GM23248 (cell line): Measurements from ENCODE around the gene SART3. TPM values are rescaled to one million over a fixed set of nuclear protein-coding genes. Genes with fewer than 3 reads are reported as not detected.

Source experiments
- DNase-seq: peaks from one replicate; pipeline ENCODE4 v3.0.0-alpha.2; 2015
- H2AFZ ChIP-seq: fragments of 200-600 bp; sonication (generic); 2 replicates; pipeline ENCODE4 v1.6.1; 2016; ENCODE audit warnings: antibody characterized with exemption
- H3F3A ChIP-seq: fragments of 200-600 bp; sonication (generic); 2 replicates; pipeline ENCODE4 v1.6.1; 2016; ENCODE audit warnings: mild to moderate bottlenecking, antibody characterized with exemption, mixed run types; ENCODE audit not compliant: insufficient read depth
- H3K27ac ChIP-seq: fragments of 200-600 bp; sonication (generic); 2 replicates; pipeline ENCODE4 v1.5.1; 2016; ENCODE audit warnings: mild to moderate bottlenecking
- H3K27me3 ChIP-seq: fragments of 200-600 bp; sonication (generic); replicated peaks from 2 replicates; pipeline ENCODE4 v1.6.1; 2016; ENCODE audit warnings: mild to moderate bottlenecking; ENCODE audit not compliant: insufficient read depth
- H3K36me3 ChIP-seq: fragments of 200-600 bp; sonication (generic); 2 replicates; pipeline ENCODE4 v1.6.1; 2016; ENCODE audit warnings: low read depth, mild to moderate bottlenecking
- H3K4me1 ChIP-seq: fragments of 200-600 bp; sonication (generic); 2 replicates; pipeline ENCODE4 v1.6.1; 2016; ENCODE audit warnings: mild to moderate bottlenecking; ENCODE audit not compliant: insufficient read depth
- H3K4me2 ChIP-seq: fragments of 200-600 bp; sonication (generic); one replicate; pipeline ENCODE4 v1.6.1; 2016; ENCODE audit warnings: mild to moderate bottlenecking; ENCODE audit not compliant: unreplicated experiment
- H3K4me3 ChIP-seq: fragments of 200-600 bp; sonication (generic); 2 replicates; pipeline ENCODE4 v1.5.1; 2016; ENCODE audit warnings: mild to moderate bottlenecking
- H3K79me2 ChIP-seq: fragments of 200-600 bp; sonication (generic); 2 replicates; pipeline ENCODE4 v1.6.1; 2016; ENCODE audit warnings: mild to moderate bottlenecking; ENCODE audit not compliant: insufficient read depth
- H3K9ac ChIP-seq: fragments of 200-600 bp; sonication (generic); 2 replicates; pipeline ENCODE4 v1.6.1; 2016; ENCODE audit warnings: mild to moderate bottlenecking
- H3K9me2 ChIP-seq: fragments of 200-600 bp; sonication (generic); 2 replicates; pipeline ENCODE4 v1.6.1; 2016; ENCODE audit warnings: mixed run types, mild to moderate bottlenecking, moderate library complexity; ENCODE audit not compliant: insufficient read depth
- H3K9me3 ChIP-seq: fragments of 200-600 bp; sonication (generic); one replicate; pipeline ENCODE4 v1.6.1; 2017; ENCODE audit warnings: low read depth
- H4K20me1 ChIP-seq: fragments of 200-600 bp; sonication (generic); 2 replicates; pipeline ENCODE4 v1.6.0; 2016; ENCODE audit not compliant: insufficient read depth
- EZH2 ChIP-seq: fragments of 200-600 bp; sonication (generic); IDR thresholded peaks from 2 replicates; pipeline ENCODE4 v1.6.1; 2018; ENCODE audit warnings: antibody characterized with exemption, mild to moderate bottlenecking; ENCODE audit not compliant: insufficient read depth, poor library complexity, severe bottlenecking
- EZH2phosphoT487 ChIP-seq: fragments of 200-600 bp; sonication (generic); IDR thresholded peaks from 2 replicates; pipeline ENCODE4 v1.6.1; 2018; ENCODE audit warnings: antibody characterized with exemption, moderate library complexity, mild to moderate bottlenecking, low read depth; ENCODE audit not compliant: insufficient read depth
- WGBS, 2 experiments: methylation state at CpG; one replicate each; pipeline ENCODE4 v1.1.6; 2015 to 2017; ENCODE audit warnings: low lambda C conversion rate in 2 of 2, low coverage in 1 of 2; ENCODE audit errors: missing lambda C conversion rate in 2 of 2; 5-methylcytosine and 5-hydroxymethylcytosine counted together
- in situ Hi-C: fragments of 300-500 bp; cut with MboI; formaldehyde crosslinking; loops from 2 replicates; pipeline ENCODE4 v1.15.0; 2020
- polyA plus RNA-seq: library from polyadenylated mRNA; unstranded; fragments of >200 nt; fragmentation: Nextera tagmentation; extraction: Ambion mirVana; gene quantifications from 2 replicates; pipeline ENCODE4 v1.2.1, GENCODE V29; 2016
- total RNA-seq: library from RNA; depleted of rRNA; stranded (reverse); fragments of >200 nt; shearing (Covaris generic); gene quantifications from 2 replicates; pipeline ENCODE4 v1.2.3, GENCODE V29; 2014

The SART3 gene
- total and polyA plus RNA-seq, 2 experiments from 2014 or later = 20.5 to 29.7 TPM

GRCh38 chr12:108484431-108484830 is 76.5 kb downstream of the SART3 start:
- Histone ChIP-seq H3K27ac (no peak overlapping the region), H3F3A (no peaks in the 10 kb centered on the region), H3K27me3 (no peaks in the 10 kb centered on the region), H2AFZ (no peak overlapping the region), H4K20me1 (no peaks in the 10 kb centered on the region), H3K9ac (no peak overlapping the region), H3K9me3 (no peaks in the 10 kb centered on the region), H3K4me2 (no peak overlapping the region), H3K4me3 (no peak overlapping the region), H3K4me1 (no peaks in the 10 kb centered on the region), H3K79me2 (no peaks in the 10 kb centered on the region), H3K36me3 (no peaks in the 10 kb centered on the region), H3K9me2 (no peaks in the 10 kb centered on the region)
- no peak for DNase-seq
- TF ChIP-seq EZH2phosphoT487 (no peak), EZH2 (no peak)
- 42 to 48% methylated on average over 2 of the region's 2 CpGs for WGBS, 2 experiments
- in situ Hi-C loops = no loop called here

GRCh38 chr12:108483213-108484059 is 77.5 kb downstream of the SART3 start:
- Histone ChIP-seq H3K27ac (no peak overlapping the region), H3K4me1 (no peaks in the 10 kb centered on the region), H4K20me1 (no peaks in the 10 kb centered on the region), H3K79me2 (no peaks in the 10 kb centered on the region), H3K9me3 (no peaks in the 10 kb centered on the region), H3K36me3 (no peaks in the 10 kb centered on the region), H2AFZ (no peak overlapping the region), H3K9me2 (no peaks in the 10 kb centered on the region), H3K4me3 (no peak overlapping the region), H3K27me3 (no peaks in the 10 kb centered on the region), H3F3A (no peaks in the 10 kb centered on the region), H3K4me2 (no peak overlapping the region), H3K9ac (no peak overlapping the region)
- WGBS, 2 experiments = 34 to 35% methylated on average over 6 of the region's 6 CpGs
- in situ Hi-C loops = no loop called here
- no peak for TF ChIP-seq EZH2
- no peak for TF ChIP-seq EZH2phosphoT487
- no peak for DNase-seq

DNA sequence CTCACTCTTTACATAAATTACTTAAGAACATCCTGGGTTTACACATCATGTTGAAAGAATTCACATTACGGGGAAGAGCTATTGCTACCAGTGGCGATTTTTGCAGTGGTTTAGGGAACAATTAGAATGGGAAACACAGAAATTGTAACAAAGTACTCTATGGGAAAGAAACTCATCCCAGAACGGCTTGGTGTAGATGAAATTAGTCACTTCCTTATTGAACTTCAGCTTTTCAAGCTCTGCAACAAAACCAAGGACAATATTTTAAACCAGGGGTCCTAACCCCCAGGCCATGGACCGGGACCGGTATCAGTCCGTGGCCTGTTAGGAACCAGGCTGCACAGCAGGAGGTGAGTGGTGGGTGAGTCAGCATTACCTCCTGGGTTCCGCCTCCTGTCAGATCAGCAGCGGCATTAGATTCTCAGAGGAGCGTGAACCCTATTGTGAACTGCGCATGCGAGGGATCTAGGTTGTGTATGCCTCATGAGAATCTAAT is 78.2 kb downstream of the SART3 start:
- Histone ChIP-seq H3K79me2 (no peaks in the 10 kb centered on the region), H3K27ac (no peak overlapping the region), H3K9me3 (no peaks in the 10 kb centered on the region), H3K27me3 (no peaks in the 10 kb centered on the region), H3K9me2 (no peaks in the 10 kb centered on the region), H3F3A (no peaks in the 10 kb centered on the region), H3K4me2 (no peak overlapping the region), H3K9ac (no peak overlapping the region), H3K36me3 (no peaks in the 10 kb centered on the region), H3K4me1 (no peaks in the 10 kb centered on the region), H2AFZ (no peak overlapping the region), H4K20me1 (no peaks in the 10 kb centered on the region), H3K4me3 (no peak overlapping the region)
- WGBS, 2 experiments = 56 to 58% methylated on average over 11 of the region's 11 CpGs
- no peak for TF ChIP-seq EZH2phosphoT487
- no peak for TF ChIP-seq EZH2
- peak; percentile 7 for DNase-seq
- in situ Hi-C loops = no loop called here

DNA sequence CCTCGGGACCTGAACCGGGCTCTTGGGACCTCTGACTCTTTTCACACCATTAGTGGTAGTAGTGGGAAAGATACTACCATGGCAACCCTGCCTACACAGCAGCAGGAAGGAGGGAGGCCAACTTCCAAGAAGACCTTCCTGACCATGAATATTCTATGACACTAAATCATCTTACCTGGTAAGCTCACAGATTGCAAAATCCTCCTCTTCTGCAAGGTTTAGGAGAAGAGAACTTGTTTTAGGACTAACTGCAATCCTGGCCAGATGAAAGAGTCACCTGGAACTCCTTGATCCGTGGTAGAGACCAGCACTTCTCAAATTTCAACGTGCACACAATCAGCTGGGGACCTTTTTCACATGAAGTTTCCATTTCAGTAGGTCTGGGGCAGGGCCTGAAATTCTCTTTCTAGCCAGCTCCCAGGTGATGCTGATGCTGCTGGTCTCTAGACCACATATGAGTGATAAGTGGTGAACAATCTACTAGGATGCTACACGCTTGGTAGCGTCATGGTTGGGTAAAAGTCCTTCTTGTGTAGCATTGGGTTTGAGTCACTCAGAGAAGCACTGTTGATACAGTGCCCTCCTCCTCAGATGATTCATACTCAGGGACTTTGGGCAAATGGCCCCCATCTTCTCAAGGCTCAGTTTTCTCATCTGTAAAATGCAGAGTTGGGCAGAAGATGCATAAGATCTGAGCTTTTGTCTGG is 81.5 kb downstream of the SART3 start:
- TF ChIP-seq EZH2 = no peak
- no peak for TF ChIP-seq EZH2phosphoT487
- H3K36me3 ChIP-seq = no peaks in the 10 kb centered on the region
- H3F3A ChIP-seq = no peaks in the 10 kb centered on the region
- no peaks in the 10 kb centered on the region for H3K9me2 ChIP-seq
- DNase-seq = no peak
- 44 to 48% methylated on average over 6 of the region's 6 CpGs for WGBS, 2 experiments
- H3K4me2 ChIP-seq = no peak overlapping the region
- H3K9me3 ChIP-seq = no peaks in the 10 kb centered on the region
- no peak overlapping the region for H3K9ac ChIP-seq
- no peaks in the 10 kb centered on the region for H4K20me1 ChIP-seq
- H3K4me1 ChIP-seq = no peaks in the 10 kb centered on the region
- no peaks in the 10 kb centered on the region for H3K27me3 ChIP-seq
- no peak overlapping the region for H3K27ac ChIP-seq
- no peaks in the 10 kb centered on the region for H3K79me2 ChIP-seq
- H2AFZ ChIP-seq = no peak overlapping the region
- in situ Hi-C loops = no loop called here
- no peak overlapping the region for H3K4me3 ChIP-seq
